HEK293T (cell line): ENCODE data around the gene UBE3D.

Source experiments
- FOXA1 ChIP-seq: fragments of 450-650 bp; IDR thresholded peaks from 2 replicates; pipeline ENCODE4 v1.6.1; 2016; ENCODE audit warnings: mild to moderate bottlenecking
- FOXM1 ChIP-seq: fragments of 450-650 bp; IDR thresholded peaks from 2 replicates; pipeline ENCODE4 v1.6.1; 2017; ENCODE audit warnings: mild to moderate bottlenecking, borderline replicate concordance
- HDGF ChIP-seq: fragments of 450-650 bp; IDR thresholded peaks from 2 replicates; pipeline ENCODE4 v1.6.1; 2017; ENCODE audit warnings: antibody characterized with exemption, borderline replicate concordance
- L3MBTL2 ChIP-seq: fragments of 450-650 bp; conservative IDR thresholded peaks from 2 replicates; pipeline ENCODE4 v1.6.1; 2016; ENCODE audit warnings: mild to moderate bottlenecking
- NFRKB ChIP-seq: fragments of 450-650 bp; IDR thresholded peaks from 2 replicates; pipeline ENCODE4 v1.6.1; 2016; ENCODE audit warnings: mild to moderate bottlenecking, moderate library complexity
- PKNOX1 ChIP-seq: fragments of 450-650 bp; IDR thresholded peaks from 2 replicates; pipeline ENCODE4 v1.6.1; 2016
- SP1 ChIP-seq: fragments of 450-650 bp; IDR thresholded peaks from 2 replicates; pipeline ENCODE4 v1.6.1; 2017

GRCh38 chr6:82970839-82971238 is 94.8 kb downstream of the UBE3D start:
- no peak for TF ChIP-seq PKNOX1
- no peak for TF ChIP-seq L3MBTL2
- no peak for TF ChIP-seq FOXM1
- no peak for TF ChIP-seq HDGF
- TF ChIP-seq FOXA1, result no peak
- TF ChIP-seq NFRKB, result no peak
- no peak for TF ChIP-seq SP1
